ENCODE measurements around the gene RNF149. TPM values are rescaled to one million over a fixed set of nuclear protein-coding genes. Genes with fewer than 3 reads are reported as not detected.

Gene RNF149
- total and polyA plus RNA-seq, 9 of the 15 experiments (the other 6 are each of a cell fraction or from before 2014, with no cell fraction given): 9.0 to 31.5 (median 22.8) TPM

- Histone ChIP-seq H3K9ac (ENCODE audit: insufficient read depth in 1 of 2, low read depth in 2 of 2, low read length in 2 of 2) (no peak overlapping the region), H3K79me2 (ENCODE audit: control insufficient read depth, insufficient read depth, low read length) (no peaks in the 10 kb centered on the region), H3K36me3 (ENCODE audit: control insufficient read depth, insufficient read depth, low read length) (no peaks in the 10 kb centered on the region), H3K4me2 (ENCODE audit: insufficient read depth, low read length) (no peak overlapping the region), H2AFZ (ENCODE audit: low read depth, low read length) (no peak overlapping the region), H3K4me3 (no peak overlapping the region), H3K4me1 (replicated peaks in 1 of 2; ENCODE audit: control insufficient read depth in 2 of 2, insufficient read depth in 2 of 2, low read length in 2 of 2) (peaks cover 0 to 4% of the 10 kb centered on the region in 2 experiments; a peak in 2 of 5 replicates), H3K27me3 (ENCODE audit: control insufficient read depth in 2 of 2, insufficient read depth in 2 of 2, low read length in 2 of 2) (peaks cover 3 to 35% of the 10 kb centered on the region in 2 experiments; a peak in 3 of 5 replicates), H3K9me3 (replicated peaks; ENCODE audit: control insufficient read depth, insufficient read depth, low read depth, low read length) (no peaks in the 10 kb centered on the region), H3K9me1 (ENCODE audit: control insufficient read depth, insufficient read depth, low read length) (no peaks in the 10 kb centered on the region), H3K27ac (ENCODE audit: extremely low read depth, low read depth, low read length) (no peak overlapping the region), H4K20me1 (replicated peaks; ENCODE audit: control insufficient read depth, insufficient read depth, low read length) (no peaks in the 10 kb centered on the region)
- WGBS (ENCODE audit: insufficient coverage, low coverage, missing lambda C conversion rate): 5% methylated on average over 3 of the region's 3 CpGs
- no TSS peak for BruUV-seq (replicated peaks)
- ATAC-seq (no peak), DNase-seq (ENCODE audit: extremely low read depth in 1 of 4, low spot score in 3 of 4) (no peak), FAIRE-seq (no peak)
- in situ Hi-C loops (cut with MboI): no loop called here
- intact Hi-C loops (cut with micrococcal nuclease): loop anchor here (10.0 kb wide), 1 partner anchor 102 kb away; no protein-coding TSS in a partner anchor
- no peak for TF ChIP-seq VEZF1 (CRISPR knock-in tag; IDR thresholded peaks at IDR 0.05)
- TF ChIP-seq ZNF316 (IDR thresholded peaks at IDR 0.05): peak; percentile 30
- TF ChIP-seq ZNF146 (CRISPR knock-in tag; IDR thresholded peaks at IDR 0.05; ENCODE audit: unreplicated experiment): peak; percentile 24
- ChIA-PET CTCF (ENCODE audit: low intra/inter-chr PET ratio) (no interaction called here), POLR2A (interaction anchor here (1.3 kb wide), 1 partner anchor 14 kb away, joined by 3 read pairs; no protein-coding TSS in a partner anchor)
These were observed 38.4 kb upstream of the RNF149 start for GRCh38 chr2:101346909-101347308.

- intact Hi-C loops (cut with micrococcal nuclease): loop anchor here (5.0 to 10.0 kb wide), 2 partner anchors 73 to 99 kb away; no protein-coding TSS in a partner anchor
- H2AFZ ChIP-seq (ENCODE audit: low read depth, low read length): no peak overlapping the region
- no peaks in the 10 kb centered on the region for H3K36me3 ChIP-seq (ENCODE audit: control insufficient read depth, insufficient read depth, low read length)
- H3K9me3 ChIP-seq (replicated peaks; ENCODE audit: control insufficient read depth, insufficient read depth, low read depth, low read length): no peaks in the 10 kb centered on the region
- no peak overlapping the region for H3K9ac ChIP-seq (ENCODE audit: insufficient read depth in 1 of 2, low read depth in 2 of 2, low read length in 2 of 2)
- H3K79me2 ChIP-seq (ENCODE audit: control insufficient read depth, insufficient read depth, low read length): no peaks in the 10 kb centered on the region
- H3K9me1 ChIP-seq (ENCODE audit: control insufficient read depth, insufficient read depth, low read length): no peaks in the 10 kb centered on the region
- FAIRE-seq: no peak
- in situ Hi-C loops (cut with MboI): no loop called here
- ATAC-seq: no peak
- DNase-seq (ENCODE audit: extremely low read depth in 1 of 4, low spot score in 3 of 4): no peak
- H4K20me1 ChIP-seq (replicated peaks; ENCODE audit: control insufficient read depth, insufficient read depth, low read length): no peaks in the 10 kb centered on the region
- no peak overlapping the region for H3K4me2 ChIP-seq (ENCODE audit: insufficient read depth, low read length)
- peaks cover 3 to 21% of the 10 kb centered on the region in 2 experiments; a peak in 2 of 5 replicates for H3K27me3 ChIP-seq (ENCODE audit: control insufficient read depth in 2 of 2, insufficient read depth in 2 of 2, low read length in 2 of 2)
- no peak overlapping the region for H3K4me3 ChIP-seq
- H3K4me1 ChIP-seq (replicated peaks in 1 of 2; ENCODE audit: control insufficient read depth in 2 of 2, insufficient read depth in 2 of 2, low read length in 2 of 2): peaks cover 0 to 4% of the 10 kb centered on the region in 2 experiments; a peak in 2 of 5 replicates
- no peak overlapping the region for H3K27ac ChIP-seq (ENCODE audit: extremely low read depth, low read depth, low read length)
- POLR2A ChIA-PET: no interaction called here
- BruUV-seq (replicated peaks): no TSS peak
- CTCF ChIA-PET (ENCODE audit: low intra/inter-chr PET ratio): no interaction called here
- 1% methylated on average over 5 of the region's 5 CpGs for WGBS (ENCODE audit: insufficient coverage, low coverage, missing lambda C conversion rate)
- TF ChIP-seq KLF10 (CRISPR knock-in tag; IDR thresholded peaks at IDR 0.05): no peak
- TF ChIP-seq ZNF318 (IDR thresholded peaks at IDR 0.05; ENCODE audit: borderline replicate concordance in 1 of 2, low read depth in 1 of 2): no peak
- no peak for TF ChIP-seq ZC3H8 (IDR thresholded peaks at IDR 0.05)
These were observed 35.6 kb upstream of the RNF149 start for GRCh38 chr2:101344137-101344536.
